Lower lobe of right lung (tissue), 2 donors: ENCODE data around the gene PAX6. TPM values are rescaled to one million over a fixed set of nuclear protein-coding genes. Genes with fewer than 3 reads are reported as not detected.

ENCODE experiments used
- ATAC-seq, 2 donors: fragments of 200-7000 bp; cut with Tn5 transposase; one replicate each; pipeline ENCODE4 v1.9.1; 2020 to 2022; ENCODE audit warnings: mild to moderate bottlenecking in 2 of 2, moderate library complexity in 2 of 2
- DNase-seq: peaks from one replicate; pipeline ENCODE4 v3.0.0-alpha.2; 2020
- H3K27ac ChIP-seq: fragments of 200-600 bp; one replicate; pipeline ENCODE4 v1.8.0; 2022
- H3K27me3 ChIP-seq: fragments of 200-600 bp; one replicate; pipeline ENCODE4 v1.8.0; 2022; ENCODE audit warnings: low read depth
- H3K36me3 ChIP-seq: fragments of 200-600 bp; one replicate; pipeline ENCODE4 v1.8.0; 2022; ENCODE audit warnings: mild to moderate bottlenecking
- H3K4me1 ChIP-seq: fragments of 200-600 bp; one replicate; pipeline ENCODE4 v1.8.0; 2022
- H3K4me3 ChIP-seq: fragments of 200-600 bp; one replicate; pipeline ENCODE4 v1.8.0; 2022; ENCODE audit warnings: mild to moderate bottlenecking
- H3K9me3 ChIP-seq: fragments of 200-600 bp; one replicate; pipeline ENCODE4 v1.8.0; 2022
- intact Hi-C: fragments of 100-400 bp; cut with DNase I; formaldehyde crosslinking; loops from one replicate; pipeline ENCODE4 v1.11.0; 2022
- total RNA-seq: library from RNA; stranded (reverse); fragmentation: NEBNext Ultra II Directional; extraction: Animal tissue kit (Norgen Biotek cat#: 25700); gene quantifications from one replicate; pipeline ENCODE4 v1.2.1, GENCODE V29; 2021
- TF ChIP-seq, protein P1 (sequence below): fragments of 200-600 bp; IDR thresholded peaks from one replicate; pipeline ENCODE4 v1.8.0; 2022; ENCODE audit warnings: antibody characterized with exemption, mild to moderate bottlenecking
- donor health status: DM: no; HTN: yes; CAD: no; lungs with severe emphysema.

The PAX6 gene
- total RNA-seq, 1 donor from 2014 or later = not detected

DNA sequence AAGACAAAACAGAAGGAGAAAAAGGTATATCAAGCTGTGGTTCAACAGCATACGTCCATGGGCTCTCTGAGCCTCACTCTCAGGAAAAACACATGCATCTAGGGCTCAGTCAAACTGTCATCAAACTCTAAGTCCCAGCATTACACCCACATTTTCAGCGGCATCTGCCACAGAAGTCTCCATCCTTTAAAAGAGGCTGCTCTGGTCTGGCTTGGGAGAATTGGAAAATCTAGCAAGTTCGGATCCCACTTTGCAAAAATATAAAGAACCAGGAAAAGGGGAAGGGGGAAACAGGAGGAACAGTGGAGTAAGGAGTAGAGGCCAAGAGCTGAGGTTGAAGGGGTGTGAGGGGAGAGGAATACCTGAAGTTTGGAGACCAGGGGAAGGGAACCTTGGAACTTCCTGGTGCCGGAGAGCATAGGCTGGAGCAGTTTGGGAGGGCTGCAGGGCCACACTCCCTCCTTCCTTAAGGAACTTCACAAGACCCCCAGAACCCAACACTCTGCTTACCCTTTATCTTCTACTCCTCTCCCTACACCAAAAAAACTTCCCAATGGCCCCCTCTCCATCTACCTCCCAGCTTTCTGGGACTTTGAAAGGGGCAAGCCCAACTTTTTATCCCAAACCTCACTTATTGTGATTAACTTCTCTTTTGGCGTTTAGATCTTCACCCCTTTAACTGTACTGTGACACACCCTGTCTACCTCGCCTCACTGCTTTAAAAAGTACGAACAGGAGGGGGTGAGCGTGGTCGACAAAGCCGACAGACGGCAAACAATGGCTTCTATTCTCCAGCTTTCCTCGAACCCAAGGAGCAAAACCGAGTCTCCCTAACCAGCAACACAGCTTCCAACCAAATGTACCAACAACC is 4.0 kb downstream of the PAX6 start:
- Histone ChIP-seq H3K27me3 (peaks cover 97% of the 10 kb centered on the region), H3K9me3 (no peaks in the 10 kb centered on the region), H3K27ac (no peak overlapping the region), H3K4me3 (no peak overlapping the region), H3K4me1 (peaks cover 43% of the 10 kb centered on the region), H3K36me3 (no peaks in the 10 kb centered on the region)
- intact Hi-C loops = no loop called here
- TF ChIP-seq, protein P1, sequence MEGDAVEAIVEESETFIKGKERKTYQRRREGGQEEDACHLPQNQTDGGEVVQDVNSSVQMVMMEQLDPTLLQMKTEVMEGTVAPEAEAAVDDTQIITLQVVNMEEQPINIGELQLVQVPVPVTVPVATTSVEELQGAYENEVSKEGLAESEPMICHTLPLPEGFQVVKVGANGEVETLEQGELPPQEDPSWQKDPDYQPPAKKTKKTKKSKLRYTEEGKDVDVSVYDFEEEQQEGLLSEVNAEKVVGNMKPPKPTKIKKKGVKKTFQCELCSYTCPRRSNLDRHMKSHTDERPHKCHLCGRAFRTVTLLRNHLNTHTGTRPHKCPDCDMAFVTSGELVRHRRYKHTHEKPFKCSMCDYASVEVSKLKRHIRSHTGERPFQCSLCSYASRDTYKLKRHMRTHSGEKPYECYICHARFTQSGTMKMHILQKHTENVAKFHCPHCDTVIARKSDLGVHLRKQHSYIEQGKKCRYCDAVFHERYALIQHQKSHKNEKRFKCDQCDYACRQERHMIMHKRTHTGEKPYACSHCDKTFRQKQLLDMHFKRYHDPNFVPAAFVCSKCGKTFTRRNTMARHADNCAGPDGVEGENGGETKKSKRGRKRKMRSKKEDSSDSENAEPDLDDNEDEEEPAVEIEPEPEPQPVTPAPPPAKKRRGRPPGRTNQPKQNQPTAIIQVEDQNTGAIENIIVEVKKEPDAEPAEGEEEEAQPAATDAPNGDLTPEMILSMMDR = no peak
- no peak for ATAC-seq
- DNase-seq = no peak

DNA sequence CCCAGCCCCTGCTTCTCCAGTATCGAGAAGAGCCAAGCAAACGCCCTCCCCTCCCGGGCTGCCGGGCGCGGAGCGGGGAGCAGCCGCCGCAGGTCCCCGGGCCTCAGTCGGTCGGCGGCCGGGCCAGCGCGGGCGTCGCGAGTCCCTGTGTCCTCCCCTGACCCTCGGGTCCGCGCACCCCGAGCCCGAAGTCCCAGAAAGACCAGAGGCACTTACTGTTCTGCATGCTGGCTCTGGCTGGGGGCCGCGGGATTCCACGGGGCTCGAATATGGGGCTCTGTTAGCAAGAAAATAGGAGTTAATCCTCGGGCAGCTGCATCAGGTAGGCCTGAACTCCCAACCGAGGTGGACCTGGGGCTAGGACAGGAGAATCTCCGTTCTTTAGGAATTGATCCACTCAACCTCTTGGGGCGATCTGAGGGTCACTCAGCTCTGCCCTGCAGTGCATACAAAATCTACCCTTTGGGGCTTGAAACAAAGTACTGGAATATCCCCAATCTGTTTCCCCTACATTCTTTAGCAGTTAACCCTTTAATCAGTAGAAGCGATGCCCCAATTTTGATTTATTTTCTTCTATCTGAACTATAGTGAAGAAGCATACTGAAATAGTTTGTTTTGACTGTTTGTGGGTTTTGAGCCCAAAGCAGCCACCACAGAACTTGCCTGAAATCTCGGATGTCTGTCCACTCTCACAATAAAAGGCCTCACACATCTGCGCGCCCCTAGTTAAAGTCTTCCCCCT is 4.8 kb downstream of the PAX6 start:
- intact Hi-C loops = no loop called here
- Histone ChIP-seq H3K27me3 (peaks cover 98% of the 10 kb centered on the region), H3K4me1 (peaks cover 38% of the 10 kb centered on the region), H3K27ac (no peak overlapping the region), H3K4me3 (no peak overlapping the region), H3K9me3 (no peaks in the 10 kb centered on the region), H3K36me3 (no peaks in the 10 kb centered on the region)
- no peak for DNase-seq
- no peak for ATAC-seq
- TF ChIP-seq, protein P1 = no peak

DNA sequence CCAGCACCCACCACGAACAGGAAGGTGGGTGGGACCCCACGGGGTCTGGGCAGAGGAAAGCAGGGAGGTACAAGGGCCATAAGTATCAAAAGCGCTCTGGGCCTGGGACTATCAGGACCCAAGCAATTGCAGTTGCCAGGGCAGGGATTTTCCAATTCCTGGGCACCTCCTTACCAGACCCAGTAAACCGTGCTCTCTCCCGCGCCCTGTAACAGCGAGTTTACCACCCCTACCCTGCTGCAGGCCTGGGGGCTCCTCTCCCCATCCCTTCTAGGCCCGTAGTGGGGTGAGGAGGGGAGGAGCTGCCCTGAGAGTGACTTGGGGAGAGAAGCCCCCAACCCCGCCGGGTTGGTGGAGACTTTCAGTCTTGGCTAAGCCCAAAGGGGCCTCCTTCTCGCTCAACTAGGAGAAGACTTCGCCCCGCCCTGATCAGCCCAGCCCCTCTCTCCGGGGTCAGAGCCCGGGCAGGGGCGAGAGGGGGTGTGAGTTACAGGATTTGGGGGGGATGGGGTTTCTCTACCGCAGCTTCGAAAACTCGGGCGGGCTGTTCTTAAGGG is 5.4 kb downstream of the PAX6 start:
- no peak for DNase-seq
- peaks cover 98% of the 10 kb centered on the region for H3K27me3 ChIP-seq

DNA sequence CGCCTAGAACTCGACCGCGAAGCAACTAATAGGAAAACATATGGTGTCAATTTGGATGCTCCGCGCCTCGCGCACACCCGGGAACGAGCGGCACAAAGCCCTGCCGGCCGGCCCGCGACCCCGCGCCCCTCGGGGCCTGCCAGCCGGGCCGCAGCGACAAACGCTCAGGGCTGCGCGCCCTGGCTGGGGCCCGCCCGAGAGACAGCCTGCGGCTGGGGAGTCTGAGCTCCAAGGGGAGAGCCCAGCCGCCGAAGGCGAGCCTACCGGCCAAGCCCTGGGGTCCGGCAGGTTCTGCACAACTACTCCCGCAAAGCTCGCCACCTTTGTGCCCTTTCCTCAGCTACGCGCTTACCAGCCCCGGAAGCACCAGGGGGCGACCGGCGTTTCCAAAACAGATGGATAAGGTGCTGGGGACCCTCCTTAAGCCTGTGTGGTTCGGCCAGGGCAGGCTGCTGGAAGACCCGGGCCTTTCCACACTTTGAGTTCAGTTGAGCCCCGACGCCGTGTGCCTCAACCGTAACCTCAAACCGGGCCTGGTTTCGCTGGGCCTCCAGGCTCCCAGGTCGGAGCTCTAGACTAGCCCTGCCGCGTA is 6.0 kb downstream of the PAX6 start:
- Histone ChIP-seq H3K27me3 (peaks cover 98% of the 10 kb centered on the region), H3K27ac (no peak overlapping the region), H3K4me3 (no peak overlapping the region), H3K4me1 (peaks cover 25% of the 10 kb centered on the region), H3K36me3 (no peaks in the 10 kb centered on the region), H3K9me3 (no peaks in the 10 kb centered on the region)
- intact Hi-C loops = no loop called here
- ATAC-seq = no peak
- TF ChIP-seq, protein P1 = no peak
- no peak for DNase-seq

More for the DNA sequence above, 5.4 kb downstream of the PAX6 start:
- TF ChIP-seq, protein P1 = no peak
- no peak overlapping the region for H3K4me3 ChIP-seq
- no peak overlapping the region for H3K27ac ChIP-seq
- no peak for ATAC-seq
- H3K36me3 ChIP-seq = no peaks in the 10 kb centered on the region
- H3K9me3 ChIP-seq = no peaks in the 10 kb centered on the region
- intact Hi-C loops = no loop called here
- H3K4me1 ChIP-seq = peaks cover 31% of the 10 kb centered on the region

DNA sequence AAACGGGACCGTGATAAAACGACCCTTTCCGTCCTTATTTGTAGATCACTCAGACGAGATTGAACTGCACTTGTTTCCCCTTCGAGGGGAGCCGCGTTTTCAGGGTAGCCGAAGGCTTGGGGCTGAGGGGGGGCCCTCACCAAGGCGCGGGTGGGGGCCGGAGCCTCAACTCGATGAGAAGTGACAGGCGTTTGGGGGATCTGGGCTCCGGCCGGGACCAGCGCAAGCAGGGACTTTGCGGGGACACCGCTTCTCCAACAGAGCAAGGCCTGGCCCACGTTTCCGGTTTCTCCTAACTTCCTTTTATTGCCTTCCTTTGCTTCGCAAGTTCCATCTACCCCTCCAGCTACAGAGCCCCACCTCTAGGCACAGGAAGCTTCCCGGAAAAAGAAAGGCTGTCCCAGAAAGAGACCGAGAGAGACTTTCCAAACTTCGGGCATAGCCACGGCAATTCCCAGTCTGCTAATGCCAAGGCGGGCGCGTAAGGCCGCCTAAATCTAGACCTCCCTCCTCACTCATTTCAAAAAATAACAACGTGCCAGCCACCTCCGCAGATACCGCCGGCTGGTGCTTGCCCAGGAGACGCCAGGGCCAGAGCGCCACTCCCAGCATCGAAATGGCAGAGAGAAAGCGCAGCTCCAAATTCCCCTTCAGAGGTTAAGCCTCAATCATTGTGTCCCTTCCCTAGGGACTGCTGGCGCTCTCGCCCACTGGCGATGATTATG is 6.6 kb downstream of the PAX6 start:
- Histone ChIP-seq H3K4me3 (no peak overlapping the region), H3K9me3 (no peaks in the 10 kb centered on the region), H3K27me3 (peaks cover 98% of the 10 kb centered on the region), H3K36me3 (no peaks in the 10 kb centered on the region), H3K4me1 (peaks cover 19% of the 10 kb centered on the region), H3K27ac (no peak overlapping the region)
- DNase-seq = no peak
- peak in 1 of 2 donors; percentile 19 for ATAC-seq
- intact Hi-C loops = no loop called here
- TF ChIP-seq, protein P1 = no peak
